Epithelial cell of esophagus (primary cell): Measurements from ENCODE around the gene HS6ST3.
A peak's percentile ranks its signal among the peaks of the same experiment; 100 is the strongest.

Source experiments
- DNase-seq: peaks from one replicate; pipeline ENCODE4 v3.0.0; 2010; ENCODE audit warnings: low read depth
- H3K4me3 ChIP-seq: 2 replicates; pipeline ENCODE4 v1.5.1; 2011; ENCODE audit warnings: mild to moderate bottlenecking, low read length, control low read depth
- CTCF ChIP-seq: IDR thresholded peaks from 2 replicates; pipeline ENCODE4 v1.5.1; 2011; ENCODE audit warnings: low read depth, mild to moderate bottlenecking, low read length, control low read depth, inconsistent platforms; ENCODE audit not compliant: insufficient read depth; ENCODE audit errors: missing control alignments

Gene HS6ST3

GRCh38 chr13:96460609-96461008 lies 370.7 kb downstream of the HS6ST3 start:
- DNase-seq = peak; percentile 19
- TF ChIP-seq CTCF = no peak
- H3K4me3 ChIP-seq = no peak overlapping the region

- TF ChIP-seq CTCF = no peak
- DNase-seq = no peak
- no peak overlapping the region for H3K4me3 ChIP-seq
Measured at GRCh38 chr13:96473526-96474180, 383.7 kb downstream of the HS6ST3 start.

DNA sequence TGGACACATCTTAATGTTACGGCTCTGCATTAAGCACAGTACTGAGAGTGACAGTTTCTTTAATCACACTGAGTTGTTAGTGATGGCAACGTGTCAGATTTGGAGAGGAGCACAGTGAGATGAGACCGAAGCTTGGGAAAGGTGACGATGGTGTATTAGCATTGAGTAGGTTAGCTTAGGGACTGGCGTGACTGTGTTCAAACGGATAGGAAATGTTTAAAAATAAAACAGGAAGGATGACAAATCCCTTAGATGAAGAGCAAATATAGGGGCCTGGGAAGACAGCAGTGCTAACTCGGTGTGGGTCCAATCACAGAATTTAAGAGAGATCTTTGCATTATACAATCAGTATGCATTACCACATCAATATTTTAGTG lies 384.3 kb downstream of the HS6ST3 start:
- H3K4me3 ChIP-seq = no peak overlapping the region
- TF ChIP-seq CTCF = no peak
- DNase-seq = no peak

DNA sequence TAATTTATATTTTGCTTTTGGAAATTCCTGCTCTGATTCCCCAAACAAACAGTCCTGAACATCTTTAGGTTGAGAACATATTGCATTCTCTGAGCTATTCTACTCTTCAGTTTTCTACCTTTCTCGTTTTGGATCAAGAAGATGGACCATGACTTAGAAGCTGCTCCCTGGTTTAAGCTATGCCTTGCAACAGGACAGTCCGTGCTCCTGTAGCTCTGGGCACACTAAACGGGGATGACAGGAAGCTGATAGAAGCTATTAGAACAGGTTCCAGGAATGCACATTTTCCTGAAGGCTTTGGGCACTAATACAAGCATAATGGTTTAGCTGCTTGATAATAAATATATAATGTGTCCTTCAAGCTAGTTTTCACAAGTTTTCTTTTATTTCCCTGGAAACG lies 385.2 kb downstream of the HS6ST3 start:
- no peak for TF ChIP-seq CTCF
- no peak for DNase-seq
- no peak overlapping the region for H3K4me3 ChIP-seq

GRCh38 chr13:96481482-96481881 lies 391.6 kb downstream of the HS6ST3 start:
- no peak overlapping the region for H3K4me3 ChIP-seq
- DNase-seq = no peak
- no peak for TF ChIP-seq CTCF

GRCh38 chr13:96490496-96490989 lies 400.6 kb downstream of the HS6ST3 start:
- no peak for TF ChIP-seq CTCF
- H3K4me3 ChIP-seq = no peak overlapping the region
- no peak for DNase-seq

- no peak for DNase-seq
- no peak for TF ChIP-seq CTCF
- H3K4me3 ChIP-seq = no peak overlapping the region
Measured at GRCh38 chr13:96491103-96491502, 401.2 kb downstream of the HS6ST3 start.
